Measurements from ENCODE around the gene KSR2.

Gene KSR2

DNA sequence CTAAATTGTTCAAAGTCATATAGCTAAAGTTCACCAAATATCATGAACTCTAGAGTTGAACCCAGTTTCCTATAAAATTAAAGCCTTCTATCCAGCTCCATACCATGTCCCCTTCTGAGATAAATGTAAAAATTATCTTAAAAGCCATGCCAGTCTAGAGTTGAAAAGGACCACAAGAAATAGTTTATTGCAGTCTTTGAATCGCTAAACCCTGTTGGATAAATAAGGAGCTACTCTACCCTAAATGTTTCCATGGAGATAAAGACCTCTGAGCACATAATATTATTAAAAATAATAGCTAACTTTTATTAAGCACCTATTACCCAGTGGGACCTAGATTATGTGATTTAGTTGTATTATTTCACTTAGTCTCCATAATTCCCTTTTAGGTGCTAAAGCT is 379.8 kb downstream of the KSR2 start:
- TF ChIP-seq, protein P1, sequence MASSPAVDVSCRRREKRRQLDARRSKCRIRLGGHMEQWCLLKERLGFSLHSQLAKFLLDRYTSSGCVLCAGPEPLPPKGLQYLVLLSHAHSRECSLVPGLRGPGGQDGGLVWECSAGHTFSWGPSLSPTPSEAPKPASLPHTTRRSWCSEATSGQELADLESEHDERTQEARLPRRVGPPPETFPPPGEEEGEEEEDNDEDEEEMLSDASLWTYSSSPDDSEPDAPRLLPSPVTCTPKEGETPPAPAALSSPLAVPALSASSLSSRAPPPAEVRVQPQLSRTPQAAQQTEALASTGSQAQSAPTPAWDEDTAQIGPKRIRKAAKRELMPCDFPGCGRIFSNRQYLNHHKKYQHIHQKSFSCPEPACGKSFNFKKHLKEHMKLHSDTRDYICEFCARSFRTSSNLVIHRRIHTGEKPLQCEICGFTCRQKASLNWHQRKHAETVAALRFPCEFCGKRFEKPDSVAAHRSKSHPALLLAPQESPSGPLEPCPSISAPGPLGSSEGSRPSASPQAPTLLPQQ (tag by site-specific recombination; IDR thresholded peaks at IDR 0.05) = no peak
- TF ChIP-seq ZNF184 (tag by site-specific recombination; IDR thresholded peaks at IDR 0.05) = no peak
- no peak for TF ChIP-seq ZNF121 (tag by site-specific recombination; IDR thresholded peaks at IDR 0.05)
- no peak for TF ChIP-seq ZNF114 (tag by site-specific recombination; IDR thresholded peaks at IDR 0.05)
- TF ChIP-seq, protein P2, sequence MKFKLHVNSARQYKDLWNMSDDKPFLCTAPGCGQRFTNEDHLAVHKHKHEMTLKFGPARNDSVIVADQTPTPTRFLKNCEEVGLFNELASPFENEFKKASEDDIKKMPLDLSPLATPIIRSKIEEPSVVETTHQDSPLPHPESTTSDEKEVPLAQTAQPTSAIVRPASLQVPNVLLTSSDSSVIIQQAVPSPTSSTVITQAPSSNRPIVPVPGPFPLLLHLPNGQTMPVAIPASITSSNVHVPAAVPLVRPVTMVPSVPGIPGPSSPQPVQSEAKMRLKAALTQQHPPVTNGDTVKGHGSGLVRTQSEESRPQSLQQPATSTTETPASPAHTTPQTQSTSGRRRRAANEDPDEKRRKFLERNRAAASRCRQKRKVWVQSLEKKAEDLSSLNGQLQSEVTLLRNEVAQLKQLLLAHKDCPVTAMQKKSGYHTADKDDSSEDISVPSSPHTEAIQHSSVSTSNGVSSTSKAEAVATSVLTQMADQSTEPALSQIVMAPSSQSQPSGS (tag by site-specific recombination; IDR thresholded peaks at IDR 0.05; ENCODE audit: low read depth) = no peak
- no peak for TF ChIP-seq ZNF600 (tag by site-specific recombination; IDR thresholded peaks at IDR 0.05)
- TF ChIP-seq ZNF785 (tag by site-specific recombination; IDR thresholded peaks at IDR 0.05) = no peak
- TF ChIP-seq ZSCAN16 (tag by site-specific recombination; IDR thresholded peaks at IDR 0.05) = no peak
- no peak for TF ChIP-seq ZNF530 (tag by site-specific recombination; IDR thresholded peaks at IDR 0.05; ENCODE audit: low read depth)
- no peak for TF ChIP-seq ZNF768 (tag by site-specific recombination; IDR thresholded peaks at IDR 0.05)
- no peak for TF ChIP-seq ZNF23 (tag by site-specific recombination; IDR thresholded peaks at IDR 0.05; ENCODE audit: borderline replicate concordance)
- TF ChIP-seq, protein P3, sequence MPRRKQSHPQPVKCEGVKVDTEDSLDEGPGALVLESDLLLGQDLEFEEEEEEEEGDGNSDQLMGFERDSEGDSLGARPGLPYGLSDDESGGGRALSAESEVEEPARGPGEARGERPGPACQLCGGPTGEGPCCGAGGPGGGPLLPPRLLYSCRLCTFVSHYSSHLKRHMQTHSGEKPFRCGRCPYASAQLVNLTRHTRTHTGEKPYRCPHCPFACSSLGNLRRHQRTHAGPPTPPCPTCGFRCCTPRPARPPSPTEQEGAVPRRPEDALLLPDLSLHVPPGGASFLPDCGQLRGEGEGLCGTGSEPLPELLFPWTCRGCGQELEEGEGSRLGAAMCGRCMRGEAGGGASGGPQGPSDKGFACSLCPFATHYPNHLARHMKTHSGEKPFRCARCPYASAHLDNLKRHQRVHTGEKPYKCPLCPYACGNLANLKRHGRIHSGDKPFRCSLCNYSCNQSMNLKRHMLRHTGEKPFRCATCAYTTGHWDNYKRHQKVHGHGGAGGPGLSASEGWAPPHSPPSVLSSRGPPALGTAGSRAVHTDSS (tag by site-specific recombination; IDR thresholded peaks at IDR 0.05) = no peak
- TF ChIP-seq SP2 (tag by site-specific recombination; IDR thresholded peaks at IDR 0.05) = no peak
- TF ChIP-seq, protein P4, sequence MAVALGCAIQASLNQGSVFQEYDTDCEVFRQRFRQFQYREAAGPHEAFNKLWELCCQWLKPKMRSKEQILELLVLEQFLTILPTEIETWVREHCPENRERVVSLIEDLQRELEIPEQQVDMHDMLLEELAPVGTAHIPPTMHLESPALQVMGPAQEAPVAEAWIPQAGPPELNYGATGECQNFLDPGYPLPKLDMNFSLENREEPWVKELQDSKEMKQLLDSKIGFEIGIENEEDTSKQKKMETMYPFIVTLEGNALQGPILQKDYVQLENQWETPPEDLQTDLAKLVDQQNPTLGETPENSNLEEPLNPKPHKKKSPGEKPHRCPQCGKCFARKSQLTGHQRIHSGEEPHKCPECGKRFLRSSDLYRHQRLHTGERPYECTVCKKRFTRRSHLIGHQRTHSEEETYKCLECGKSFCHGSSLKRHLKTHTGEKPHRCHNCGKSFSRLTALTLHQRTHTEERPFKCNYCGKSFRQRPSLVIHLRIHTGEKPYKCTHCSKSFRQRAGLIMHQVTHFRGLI (tag by site-specific recombination; IDR thresholded peaks at IDR 0.05) = no peak
- TF ChIP-seq, protein P5, sequence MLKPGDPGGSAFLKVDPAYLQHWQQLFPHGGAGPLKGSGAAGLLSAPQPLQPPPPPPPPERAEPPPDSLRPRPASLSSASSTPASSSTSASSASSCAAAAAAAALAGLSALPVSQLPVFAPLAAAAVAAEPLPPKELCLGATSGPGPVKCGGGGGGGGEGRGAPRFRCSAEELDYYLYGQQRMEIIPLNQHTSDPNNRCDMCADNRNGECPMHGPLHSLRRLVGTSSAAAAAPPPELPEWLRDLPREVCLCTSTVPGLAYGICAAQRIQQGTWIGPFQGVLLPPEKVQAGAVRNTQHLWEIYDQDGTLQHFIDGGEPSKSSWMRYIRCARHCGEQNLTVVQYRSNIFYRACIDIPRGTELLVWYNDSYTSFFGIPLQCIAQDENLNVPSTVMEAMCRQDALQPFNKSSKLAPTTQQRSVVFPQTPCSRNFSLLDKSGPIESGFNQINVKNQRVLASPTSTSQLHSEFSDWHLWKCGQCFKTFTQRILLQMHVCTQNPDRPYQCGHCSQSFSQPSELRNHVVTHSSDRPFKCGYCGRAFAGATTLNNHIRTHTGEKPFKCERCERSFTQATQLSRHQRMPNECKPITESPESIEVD (tag by site-specific recombination; IDR thresholded peaks at IDR 0.05) = no peak
- TF ChIP-seq, protein P6, sequence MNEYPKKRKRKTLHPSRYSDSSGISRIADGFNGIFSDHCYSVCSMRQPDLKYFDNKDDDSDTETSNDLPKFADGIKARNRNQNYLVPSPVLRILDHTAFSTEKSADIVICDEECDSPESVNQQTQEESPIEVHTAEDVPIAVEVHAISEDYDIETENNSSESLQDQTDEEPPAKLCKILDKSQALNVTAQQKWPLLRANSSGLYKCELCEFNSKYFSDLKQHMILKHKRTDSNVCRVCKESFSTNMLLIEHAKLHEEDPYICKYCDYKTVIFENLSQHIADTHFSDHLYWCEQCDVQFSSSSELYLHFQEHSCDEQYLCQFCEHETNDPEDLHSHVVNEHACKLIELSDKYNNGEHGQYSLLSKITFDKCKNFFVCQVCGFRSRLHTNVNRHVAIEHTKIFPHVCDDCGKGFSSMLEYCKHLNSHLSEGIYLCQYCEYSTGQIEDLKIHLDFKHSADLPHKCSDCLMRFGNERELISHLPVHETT (tag by site-specific recombination; IDR thresholded peaks at IDR 0.05) = no peak
- TF ChIP-seq, protein P7, sequence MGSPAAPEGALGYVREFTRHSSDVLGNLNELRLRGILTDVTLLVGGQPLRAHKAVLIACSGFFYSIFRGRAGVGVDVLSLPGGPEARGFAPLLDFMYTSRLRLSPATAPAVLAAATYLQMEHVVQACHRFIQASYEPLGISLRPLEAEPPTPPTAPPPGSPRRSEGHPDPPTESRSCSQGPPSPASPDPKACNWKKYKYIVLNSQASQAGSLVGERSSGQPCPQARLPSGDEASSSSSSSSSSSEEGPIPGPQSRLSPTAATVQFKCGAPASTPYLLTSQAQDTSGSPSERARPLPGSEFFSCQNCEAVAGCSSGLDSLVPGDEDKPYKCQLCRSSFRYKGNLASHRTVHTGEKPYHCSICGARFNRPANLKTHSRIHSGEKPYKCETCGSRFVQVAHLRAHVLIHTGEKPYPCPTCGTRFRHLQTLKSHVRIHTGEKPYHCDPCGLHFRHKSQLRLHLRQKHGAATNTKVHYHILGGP (tag by site-specific recombination; IDR thresholded peaks at IDR 0.05) = no peak
- TF ChIP-seq, protein P8, sequence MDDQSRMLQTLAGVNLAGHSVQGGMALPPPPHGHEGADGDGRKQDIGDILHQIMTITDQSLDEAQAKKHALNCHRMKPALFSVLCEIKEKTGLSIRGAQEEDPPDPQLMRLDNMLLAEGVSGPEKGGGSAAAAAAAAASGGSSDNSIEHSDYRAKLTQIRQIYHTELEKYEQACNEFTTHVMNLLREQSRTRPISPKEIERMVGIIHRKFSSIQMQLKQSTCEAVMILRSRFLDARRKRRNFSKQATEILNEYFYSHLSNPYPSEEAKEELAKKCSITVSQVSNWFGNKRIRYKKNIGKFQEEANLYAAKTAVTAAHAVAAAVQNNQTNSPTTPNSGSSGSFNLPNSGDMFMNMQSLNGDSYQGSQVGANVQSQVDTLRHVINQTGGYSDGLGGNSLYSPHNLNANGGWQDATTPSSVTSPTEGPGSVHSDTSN (CRISPR knock-in tag; IDR thresholded peaks at IDR 0.05) = no peak
- no peak for TF ChIP-seq SCRT2 (tag by site-specific recombination; IDR thresholded peaks at IDR 0.05)

More for the DNA sequence above, 379.8 kb downstream of the KSR2 start:
- no peaks in the 10 kb centered on the region for H3K36me3 ChIP-seq (ENCODE audit: control insufficient read depth in 2 of 2, insufficient read depth in 1 of 2, low read length in 2 of 2)
- no peaks in the 10 kb centered on the region for H3K9me3 ChIP-seq (ENCODE audit: control insufficient read depth, insufficient read depth, low read depth, low read length)
- no peak overlapping the region for H3K27ac ChIP-seq (ENCODE audit: extremely low read depth, low read depth, low read length)
- H3K4me3 ChIP-seq (ENCODE audit: low read depth, low read length) = no peak overlapping the region
- ChIA-PET CTCF (interaction anchor here (0.6 to 7.8 kb wide), 23 partner anchors 8 to 595 kb away, joined by 3 to 108 read pairs (median 5); no protein-coding TSS in a partner anchor), POLR2A (interaction anchor here (0.5 kb wide), 1 partner anchor 370 kb away, joined by 4 read pairs; no protein-coding TSS in a partner anchor)
- H3K4me1 ChIP-seq (ENCODE audit: control insufficient read depth, insufficient read depth, low read length) = no peaks in the 10 kb centered on the region

Data from HEK293 (cell line).